DOHH2 (cell line): Measurements from ENCODE around the gene CNN2.

Experiments
- CTCF ChIP-seq: fragments of 200-600 bp; sonication (generic); IDR thresholded peaks from one replicate; pipeline ENCODE4 v1.5.1; 2014; ENCODE audit warnings: antibody characterized with exemption, mild to moderate bottlenecking, low read depth, low read length; ENCODE audit not compliant: poor library complexity, severe bottlenecking
- EZH2phosphoT487 ChIP-seq: fragments of 200-600 bp; sonication (generic); IDR thresholded peaks from 2 replicates; pipeline ENCODE4 v1.6.1; 2017; ENCODE audit warnings: borderline replicate concordance, mild to moderate bottlenecking, antibody characterized with exemption, low read length, moderate library complexity, mixed read lengths

- TF ChIP-seq CTCF: no peak
- TF ChIP-seq EZH2phosphoT487: no peak
Measured at GRCh38 chr19:1045247-1045603, 18.8 kb downstream of the CNN2 start.
